Mucosa of gallbladder (tissue), 1 donor: ENCODE data around the gene FNDC1. TPM values are rescaled to one million over a fixed set of nuclear protein-coding genes. Genes with fewer than 3 reads are reported as not detected.
A peak's percentile ranks its signal among the peaks of the same experiment; 100 is the strongest.
"Not testable (repeated sequence)": the region's sequence is repeated elsewhere in the genome, so short reads cannot be mapped to it uniquely, and the experiment has no call there.

Source experiments
- DNase-seq: peaks from one replicate; pipeline ENCODE4 v3.0.0-alpha.2; 2020; ENCODE audit warnings: low spot score
- total RNA-seq: library from RNA; stranded (reverse); gene quantifications from one replicate; pipeline ENCODE4 v1.2.1, GENCODE V29; 2021
- donor health status: DM: no; HTN: no; CAD: no.

FNDC1 gene
- total RNA-seq = 2.3 TPM

DNA sequence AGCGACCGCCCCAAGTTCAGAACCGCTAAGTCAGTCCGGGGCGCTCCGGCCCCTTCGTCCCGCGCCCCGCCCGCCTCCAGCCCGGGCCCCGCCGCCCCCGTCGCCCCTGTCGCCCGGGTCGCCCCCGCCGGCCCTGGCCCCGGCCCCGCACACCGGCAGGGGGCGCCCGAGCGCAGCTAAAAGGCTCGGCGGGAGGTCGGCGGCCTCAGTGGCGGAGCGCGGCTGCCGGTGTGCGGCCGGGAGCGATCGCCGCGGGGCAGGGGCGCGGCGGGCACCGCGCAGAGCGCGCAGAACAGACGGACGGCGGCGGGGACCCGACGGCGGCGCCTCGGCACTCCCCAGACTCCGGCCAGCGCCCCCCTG lies at the start of gene FNDC1:
FNDC1 (plus strand) TSS at position 208 of the 363 bp plus-strand sequence. CDS start 197 bp downstream, outside the sequence.
- no peak for DNase-seq

DNA sequence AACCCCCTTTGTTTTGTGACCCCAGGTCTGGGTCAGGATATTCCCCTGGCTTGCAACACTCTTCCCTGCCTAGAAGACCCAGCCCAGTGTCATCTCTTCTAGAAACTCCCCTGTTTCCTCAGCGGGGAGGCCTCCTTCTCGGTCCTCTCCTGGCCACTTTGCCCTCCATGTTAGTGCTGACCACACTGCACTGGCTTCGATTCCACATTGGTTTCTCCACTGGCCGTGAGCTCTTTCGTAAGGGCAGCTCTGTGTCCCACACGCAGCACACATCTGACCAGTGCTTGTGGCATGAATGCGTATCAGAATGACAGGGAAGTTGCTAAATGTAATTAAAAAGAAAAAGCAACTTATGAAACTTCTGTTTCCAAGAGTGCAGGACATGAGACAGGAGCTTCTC lies 49.4 kb upstream of the FNDC1 start:
- DNase-seq = no peak

DNA sequence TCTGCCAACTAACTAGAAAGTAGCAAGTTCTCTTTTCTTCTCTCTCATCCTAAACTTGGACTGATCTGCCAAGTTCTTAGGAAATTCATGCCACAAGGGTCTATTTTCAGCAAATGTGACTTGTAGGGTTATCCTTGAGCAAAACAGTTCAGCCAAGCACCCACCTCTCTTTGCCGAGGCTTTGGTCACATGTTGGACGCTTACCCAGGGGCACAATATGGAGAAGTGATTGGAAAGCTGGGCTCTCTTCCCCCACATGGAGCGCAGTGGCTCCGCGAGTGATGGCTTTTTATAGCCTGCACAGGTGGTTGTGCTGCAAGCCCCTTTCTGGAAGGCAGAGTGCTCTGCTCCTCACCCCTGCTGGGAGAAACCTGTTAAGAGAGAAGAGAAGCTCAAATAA lies 47.7 kb upstream of the FNDC1 start:
- DNase-seq = no peak

DNA sequence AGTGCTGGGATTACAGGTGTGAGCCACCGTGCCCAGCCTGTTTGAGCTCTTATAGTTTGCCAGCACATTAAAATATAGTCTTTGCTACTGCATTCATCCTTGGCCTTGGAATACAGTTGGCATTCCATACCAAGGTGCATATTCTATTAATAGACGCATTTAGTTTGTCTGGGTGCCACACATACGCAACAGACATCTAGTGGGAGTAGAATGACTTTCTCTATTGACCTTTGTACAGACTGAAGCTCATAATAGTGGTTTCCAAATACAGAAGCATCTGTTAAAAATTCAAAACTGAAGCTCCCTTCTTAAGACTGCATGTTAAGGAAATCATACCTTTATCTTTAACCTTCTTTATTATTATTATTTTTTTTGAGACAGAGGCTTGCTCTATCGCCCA lies 46.7 kb upstream of the FNDC1 start:
- DNase-seq = no peak

DNA sequence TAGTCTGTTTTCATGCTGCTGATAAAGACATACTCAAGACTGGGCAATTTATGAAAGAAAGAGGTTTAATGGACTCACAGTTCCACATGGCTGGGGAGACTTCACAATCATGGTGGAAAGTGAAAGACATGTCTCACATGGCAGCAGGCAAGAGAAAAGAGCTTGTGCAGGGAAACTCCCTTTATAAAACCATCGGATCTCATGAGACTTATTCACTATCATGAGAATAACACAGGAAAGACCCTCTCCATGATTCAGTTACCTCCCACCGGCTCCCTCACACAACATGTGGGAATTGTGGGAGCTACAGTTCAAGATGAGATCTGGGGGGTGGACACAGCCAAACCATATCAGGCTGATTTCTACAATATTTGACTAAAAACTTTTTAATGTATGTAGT lies 45.4 kb upstream of the FNDC1 start:
- not testable (repeated sequence) for DNase-seq

DNA sequence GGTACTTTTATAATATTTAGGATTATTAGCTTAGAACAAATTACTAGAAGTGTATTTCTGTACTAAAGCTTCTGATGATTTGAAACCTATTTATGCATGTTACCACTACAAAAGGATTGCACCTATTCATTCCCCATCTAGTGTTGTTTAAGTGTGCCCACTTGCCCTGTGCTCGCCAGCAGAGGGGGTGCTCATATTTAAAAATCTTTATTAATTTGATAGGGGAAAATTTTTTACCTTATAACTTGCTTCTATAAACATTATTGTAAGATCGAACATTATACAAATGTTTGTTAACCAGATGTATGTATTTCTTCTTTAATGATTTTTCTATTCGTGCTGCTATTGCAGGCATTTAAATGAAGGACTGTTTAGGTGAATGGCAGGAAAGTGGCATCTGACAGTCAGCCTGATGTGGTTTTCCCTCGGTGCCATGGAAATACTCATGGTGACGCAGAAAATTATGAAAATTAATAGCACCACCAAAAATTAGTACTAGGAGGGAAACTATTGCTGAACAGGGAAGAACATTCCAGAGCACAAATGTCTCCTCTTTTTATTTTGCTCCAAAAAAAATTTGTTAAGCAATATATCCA lies 44.1 kb upstream of the FNDC1 start:
- no peak for DNase-seq

DNA sequence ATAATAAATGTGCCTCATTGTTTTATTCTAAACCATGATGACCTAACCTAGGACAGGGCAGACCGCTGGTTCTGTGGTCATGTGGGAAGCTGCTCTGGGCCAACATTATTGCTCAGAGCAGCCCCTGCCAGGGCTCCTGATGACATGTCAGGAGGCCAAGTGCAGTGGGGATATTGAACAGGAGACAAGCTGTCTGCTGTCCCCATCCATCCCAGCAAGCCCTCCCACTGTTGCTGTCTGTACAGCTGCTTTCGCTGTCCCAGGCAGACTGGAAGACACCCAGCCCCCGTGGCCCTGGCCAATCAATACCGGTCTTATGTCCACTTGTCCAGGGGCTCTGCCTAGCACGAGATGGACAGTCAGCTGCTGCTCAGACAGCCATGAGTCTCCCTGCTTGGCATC lies 43.2 kb upstream of the FNDC1 start:
- DNase-seq = no peak

DNA sequence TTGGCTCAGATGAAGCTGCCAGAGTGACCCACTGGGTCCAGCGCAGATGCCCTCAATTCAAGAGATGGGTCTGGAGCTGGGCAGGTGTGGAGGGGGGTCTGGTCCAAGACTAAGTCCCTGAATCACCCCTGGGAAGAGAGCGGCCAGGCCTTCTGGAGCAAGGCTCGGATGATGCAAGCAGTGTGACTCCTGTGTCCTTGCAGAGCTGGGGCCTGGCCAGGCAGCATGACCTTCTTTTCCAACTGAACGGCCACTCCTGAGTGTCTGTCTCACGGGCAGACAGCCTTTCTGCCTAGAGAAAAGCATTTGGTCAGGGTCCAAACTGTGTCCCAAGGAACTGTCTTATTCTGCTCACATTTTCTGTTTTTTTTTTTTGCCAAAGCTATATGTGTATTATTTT lies 42.6 kb upstream of the FNDC1 start:
- DNase-seq = no peak

DNA sequence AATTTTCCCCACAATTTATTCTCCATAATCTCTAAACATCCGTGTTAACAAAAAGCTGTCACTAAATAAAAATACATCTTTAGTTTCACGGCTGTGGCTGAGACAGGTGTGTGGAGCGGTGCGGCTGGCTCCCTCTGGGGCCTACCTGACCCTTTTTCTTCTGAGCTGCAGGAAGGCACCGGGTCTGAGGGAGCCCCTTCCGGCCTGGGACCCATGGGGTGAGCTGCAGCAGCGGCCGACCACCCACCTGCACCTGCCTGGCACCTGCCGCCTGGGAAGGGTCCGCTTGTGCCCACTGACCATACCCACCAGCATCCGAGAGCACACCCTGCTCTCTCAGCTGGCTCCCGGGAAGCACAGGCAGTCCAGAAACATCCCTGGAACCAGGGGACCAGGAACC lies 41.5 kb upstream of the FNDC1 start:
- DNase-seq = no peak

DNA sequence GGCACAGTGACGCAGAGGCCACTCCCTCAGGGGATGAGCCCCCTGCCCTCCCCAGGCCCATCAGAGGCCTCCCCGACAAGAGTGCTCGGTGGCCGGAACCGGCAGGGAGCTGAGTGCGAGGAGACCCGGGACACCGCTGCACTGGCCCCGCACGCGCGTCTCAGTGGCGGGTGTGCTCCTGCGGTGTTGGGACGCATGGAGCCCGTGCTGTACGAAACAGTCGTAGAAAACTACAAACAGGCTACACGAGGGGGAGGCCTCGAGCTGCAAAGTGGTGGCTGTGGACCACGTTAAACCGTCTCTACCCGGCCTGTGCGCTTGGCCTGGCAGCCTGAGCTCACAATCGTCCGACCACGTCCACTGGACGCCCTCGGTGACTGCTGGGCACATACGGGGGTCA lies 40.2 kb upstream of the FNDC1 start:
- no peak for DNase-seq

DNA sequence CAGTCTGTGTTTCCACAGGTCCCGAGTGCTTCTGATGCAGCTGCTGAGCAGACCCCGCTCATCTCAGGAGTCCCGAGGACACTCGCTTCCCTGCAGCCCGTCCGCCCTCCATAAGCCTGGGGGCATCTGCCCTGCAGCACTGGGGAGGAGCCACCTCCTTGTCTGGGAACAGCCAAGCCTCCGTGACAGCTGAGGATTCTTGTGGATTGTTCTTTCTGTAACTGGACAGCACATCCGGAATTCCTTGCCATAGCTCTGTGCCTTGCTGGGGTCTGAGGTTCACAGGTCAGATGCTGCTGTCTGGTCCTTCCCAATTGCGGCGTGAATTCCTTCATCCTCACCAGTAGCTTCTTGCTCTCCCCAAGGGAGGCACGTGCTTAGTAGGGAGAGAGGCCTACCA lies 38.4 kb upstream of the FNDC1 start:
- DNase-seq = no peak

DNA sequence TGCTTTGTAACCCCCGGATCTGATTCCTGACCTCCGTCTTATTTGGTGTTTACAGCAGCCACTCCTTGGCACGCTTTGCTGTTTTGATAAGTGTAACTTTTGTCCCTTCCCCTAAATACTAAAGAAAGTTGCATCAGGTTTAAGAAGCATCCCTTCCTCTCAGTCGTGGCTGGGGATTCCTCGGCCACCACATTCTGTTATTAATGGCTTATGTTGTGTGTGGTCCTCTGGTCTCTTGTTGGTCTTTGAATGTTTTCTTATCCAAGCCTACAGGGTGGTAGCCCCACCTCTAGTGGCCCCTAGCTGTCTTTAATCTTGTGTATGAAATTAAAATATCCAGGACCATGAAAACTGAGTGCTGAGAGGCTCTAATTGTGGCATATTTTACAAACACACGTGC lies 37.5 kb upstream of the FNDC1 start:
- DNase-seq = no peak

DNA sequence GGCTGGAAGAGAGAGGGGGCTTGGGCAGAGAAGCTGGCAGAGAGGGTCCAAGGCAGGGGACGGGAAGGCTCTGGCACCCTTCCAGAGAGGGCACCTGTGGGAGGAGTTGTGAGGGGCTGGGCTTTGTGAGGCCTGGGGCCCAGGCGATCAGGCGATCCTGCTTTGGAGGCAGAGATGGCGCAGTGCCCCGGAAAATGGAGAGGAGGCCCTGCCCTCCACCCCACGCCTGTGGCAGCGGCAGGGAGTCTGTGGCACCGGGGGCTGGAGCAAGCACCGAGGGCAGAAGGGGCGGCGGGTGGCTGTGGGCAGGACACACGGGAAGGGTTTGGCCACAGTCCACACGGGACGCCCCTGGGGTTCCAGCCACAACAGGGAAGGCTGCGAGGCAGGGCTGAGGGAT lies 36.5 kb upstream of the FNDC1 start:
- no peak for DNase-seq

DNA sequence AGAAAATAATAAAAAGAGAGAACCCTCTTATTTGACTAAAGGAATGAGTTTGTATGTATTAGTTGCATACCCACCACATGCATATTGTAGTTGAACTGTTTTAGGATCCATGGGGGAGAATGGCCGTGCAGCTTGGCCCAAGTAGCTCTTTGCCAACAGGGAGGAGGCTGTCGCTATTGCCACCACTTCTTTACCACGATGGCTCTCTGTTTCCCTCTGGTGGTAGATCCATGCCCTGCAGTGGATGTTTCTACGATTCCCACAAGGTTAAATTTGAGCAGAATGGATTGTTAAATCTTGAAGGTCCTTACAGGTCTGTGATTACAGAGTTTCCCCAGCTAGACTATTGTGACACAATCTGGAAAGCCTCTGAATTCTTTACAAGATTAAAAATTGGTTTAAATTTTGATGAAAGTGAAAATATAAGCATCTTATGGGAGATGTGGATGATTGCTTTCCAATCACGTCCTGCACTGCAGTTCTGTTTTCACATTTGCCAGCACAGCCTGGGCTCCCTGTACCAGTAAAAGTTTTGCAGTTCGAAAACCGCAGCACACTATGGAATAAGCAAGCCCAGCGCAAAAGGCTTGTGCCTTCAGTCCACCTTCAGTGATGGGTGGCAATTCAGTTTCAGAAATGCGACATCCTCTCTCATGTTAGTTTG lies 34.4 kb upstream of the FNDC1 start:
- DNase-seq = peak; percentile 76

DNA sequence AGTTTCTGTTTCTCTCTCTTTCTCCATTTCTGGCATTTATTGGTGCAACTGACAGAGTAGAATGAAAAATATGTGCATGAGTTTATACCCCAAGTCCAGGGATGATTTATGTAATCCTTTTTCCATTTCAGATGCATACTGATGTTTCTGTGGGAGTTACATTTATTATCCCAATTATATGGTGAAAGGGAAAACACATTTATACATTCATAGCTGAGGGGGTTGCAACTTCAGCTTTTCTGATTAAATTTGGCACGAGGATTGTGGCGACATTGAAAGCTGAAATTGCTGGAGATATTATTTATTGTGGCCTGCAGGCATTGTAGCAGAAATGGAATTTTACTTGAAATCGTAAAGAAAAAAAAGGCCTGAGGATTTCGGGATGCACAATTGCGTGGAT lies 31.5 kb upstream of the FNDC1 start:
- DNase-seq = no peak

DNA sequence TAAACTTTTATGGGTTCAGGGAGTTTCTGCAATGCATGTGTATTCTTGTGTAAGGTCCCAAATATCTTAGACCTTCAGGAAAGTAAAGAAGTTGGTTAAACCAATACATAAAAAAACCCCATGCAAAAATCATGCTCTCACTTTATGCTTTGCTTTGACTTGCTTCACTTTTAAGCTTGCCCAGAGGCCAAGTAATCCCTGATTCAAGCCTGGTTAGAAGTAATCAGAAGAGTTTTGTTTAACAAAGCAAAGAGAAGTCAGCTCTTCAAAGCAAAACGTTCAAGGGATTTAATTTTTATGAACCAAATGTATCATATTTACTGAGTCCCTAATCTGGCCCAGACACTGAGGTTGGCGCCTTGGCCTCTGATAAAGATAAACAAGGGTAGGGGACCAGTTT lies 26.7 kb upstream of the FNDC1 start:
- DNase-seq = no peak

DNA sequence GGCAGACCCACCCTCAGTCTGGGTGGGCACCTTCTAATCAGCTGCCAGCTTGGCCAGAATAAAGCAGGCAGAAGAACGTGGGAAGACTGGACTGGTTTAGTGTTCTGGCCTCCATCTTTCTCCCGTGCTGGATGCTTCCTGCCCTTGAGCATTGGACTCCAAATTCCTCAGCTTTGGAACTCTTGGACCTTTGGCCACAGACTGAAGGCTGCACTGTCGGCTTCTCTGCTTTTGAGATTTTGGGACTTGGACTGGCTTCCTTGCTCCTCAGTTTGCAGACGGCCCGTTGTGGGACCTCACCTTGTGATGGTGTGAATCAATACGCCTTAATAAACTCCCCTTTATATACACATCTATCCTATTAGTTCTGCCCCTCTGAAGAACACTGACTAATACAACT lies 20.6 kb upstream of the FNDC1 start:
- no peak for DNase-seq

DNA sequence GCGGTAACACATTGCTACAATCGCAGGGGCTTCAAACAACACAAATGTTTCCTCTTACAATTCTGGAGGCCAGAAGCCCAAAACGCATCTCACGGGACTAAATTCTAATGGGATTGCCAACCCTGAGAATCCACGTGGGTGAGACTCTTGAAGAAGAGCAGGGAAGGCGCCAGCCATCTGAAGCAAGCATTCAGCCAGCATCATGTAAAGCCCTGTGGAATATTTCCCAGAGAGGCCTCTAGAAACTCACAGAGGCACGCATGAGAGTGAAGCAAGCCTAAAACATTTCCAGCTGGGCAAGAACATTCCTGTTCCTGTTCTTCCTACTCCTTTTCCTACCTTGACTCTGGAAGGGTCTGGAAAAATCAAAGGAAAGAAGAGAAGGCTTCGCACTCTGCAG lies 19.6 kb upstream of the FNDC1 start:
- DNase-seq = no peak

DNA sequence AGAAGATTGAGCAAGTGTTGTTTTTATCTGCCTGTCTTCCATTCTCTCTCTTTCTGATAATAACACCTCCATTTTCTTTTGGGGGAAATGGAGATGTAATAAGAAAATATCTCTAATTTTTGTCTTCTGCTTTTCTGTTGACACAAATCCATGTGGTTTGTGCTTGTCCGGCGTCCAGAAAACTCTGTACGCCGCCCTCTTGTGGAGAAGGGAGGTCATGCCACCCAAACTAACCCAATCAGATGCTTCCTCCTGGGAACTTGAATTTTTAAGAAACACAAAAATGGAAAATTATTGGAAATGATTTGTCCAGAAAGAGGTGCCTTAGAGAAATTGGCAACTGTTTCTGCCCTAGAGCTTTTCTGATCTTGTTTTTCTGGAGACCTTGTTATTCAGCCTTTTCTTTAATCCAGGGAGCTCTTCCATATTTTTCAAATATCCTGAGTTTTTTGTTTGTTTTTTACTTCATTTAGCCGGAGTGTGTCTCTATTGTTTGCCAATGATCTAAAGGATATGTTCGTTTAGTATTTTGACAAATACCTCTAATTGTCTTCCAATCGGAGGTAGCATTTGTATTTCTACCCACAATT lies 17.8 kb upstream of the FNDC1 start:
- DNase-seq = peak; percentile 48

DNA sequence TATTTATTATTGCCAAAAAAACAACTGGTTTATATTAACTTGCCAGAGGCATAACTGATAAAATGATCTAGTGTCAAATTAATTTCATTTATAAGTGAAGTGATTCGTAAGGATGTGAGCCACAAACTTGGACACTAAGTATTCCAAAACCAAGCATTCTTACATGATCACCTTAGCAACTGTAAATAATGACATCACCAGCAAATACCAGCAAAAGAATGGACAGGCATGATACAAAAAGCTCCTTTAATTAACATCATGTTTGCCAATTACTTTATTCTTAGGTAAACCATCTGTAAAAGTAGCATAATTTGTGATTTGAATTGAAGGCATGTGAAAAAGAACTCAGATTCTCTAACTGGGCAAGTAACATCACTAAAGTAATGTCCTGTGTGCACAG lies 17.2 kb upstream of the FNDC1 start:
- no peak for DNase-seq

DNA sequence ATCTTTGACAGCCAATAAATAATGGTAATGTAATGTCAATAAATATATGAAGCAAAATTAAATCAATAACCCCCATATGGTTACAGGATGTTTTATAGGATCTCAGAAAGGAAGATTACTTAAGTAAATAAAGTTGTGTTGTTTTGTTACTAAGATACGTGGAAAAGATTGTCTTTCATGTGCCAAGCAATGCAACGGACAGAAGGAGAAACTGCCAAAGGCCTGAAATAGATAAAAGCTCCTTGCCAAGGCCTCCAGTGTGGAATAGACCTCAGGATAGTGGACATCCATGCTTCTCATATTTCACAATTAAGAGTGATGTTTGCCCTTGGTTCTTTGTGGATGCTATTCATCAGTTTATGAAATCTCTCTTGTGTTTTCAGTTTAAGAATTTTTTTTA lies 16.4 kb upstream of the FNDC1 start:
- no peak for DNase-seq

DNA sequence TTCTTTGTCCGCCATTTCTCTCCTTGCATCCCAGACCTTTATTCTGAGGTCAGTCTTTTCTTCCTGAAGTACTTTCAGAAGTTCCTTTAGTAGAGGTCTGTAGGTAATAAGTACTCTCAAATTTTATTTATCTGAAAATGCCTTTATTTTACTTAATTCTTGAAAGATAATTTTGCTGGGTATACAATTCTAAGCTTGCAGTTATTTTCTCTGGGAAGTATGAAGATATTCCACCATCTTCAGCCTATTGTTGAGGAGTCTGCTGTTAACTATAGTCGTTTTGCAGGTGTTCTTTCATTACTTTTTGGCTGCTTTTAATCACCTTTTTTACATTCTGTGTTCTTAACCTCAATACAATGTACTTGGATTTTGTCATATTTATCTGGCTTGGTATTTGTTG lies 13.5 kb upstream of the FNDC1 start:
- no peak for DNase-seq

DNA sequence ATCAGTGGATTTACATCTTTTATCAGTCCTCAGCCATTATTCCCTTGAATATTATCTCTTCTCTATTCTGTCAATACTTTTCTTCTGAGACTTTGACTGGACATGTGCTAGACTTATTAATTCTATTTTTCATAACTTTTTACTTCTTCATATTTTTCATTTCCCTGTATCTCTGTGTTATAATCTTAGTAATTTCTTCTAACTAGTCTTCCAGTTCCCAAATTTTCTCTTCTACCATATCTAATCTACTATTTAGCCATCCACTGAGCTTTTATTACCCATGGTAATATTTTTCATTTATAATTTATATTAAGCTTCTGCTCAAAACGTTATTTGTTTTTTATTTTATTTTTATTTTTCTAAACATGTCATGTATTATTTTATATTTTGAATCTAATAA lies 13.1 kb upstream of the FNDC1 start:
- no peak for DNase-seq

DNA sequence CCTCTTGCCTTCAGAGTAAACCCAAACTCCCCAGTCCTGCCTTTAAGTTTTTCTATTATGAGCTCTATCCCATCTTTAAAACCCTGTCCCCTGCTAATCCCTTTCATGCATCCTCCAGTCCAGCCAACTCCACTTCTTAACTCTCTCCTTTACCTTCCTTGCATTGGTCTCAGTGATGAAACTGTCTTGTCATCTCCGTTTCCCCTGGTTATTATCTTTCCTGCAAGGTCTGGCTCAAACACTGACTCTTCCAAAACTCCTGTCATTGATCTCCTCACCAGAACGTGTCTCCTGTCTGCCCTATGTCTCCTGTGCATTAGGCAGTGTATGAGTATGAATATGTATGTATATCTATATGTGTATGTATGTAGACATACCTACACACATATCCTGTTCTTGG lies 11.8 kb upstream of the FNDC1 start:
- no peak for DNase-seq
